Immature natural killer cell (primary cell): ENCODE data around the gene TCFL5. TPM values are rescaled to one million over a fixed set of nuclear protein-coding genes. Genes with fewer than 3 reads are reported as not detected.
A peak's percentile ranks its signal among the peaks of the same experiment; 100 is the strongest.

Source experiments
- DNase-seq, 3 donors: peaks; one replicate each; pipeline ENCODE4 v3.0.0; 2022; ENCODE audit warnings: mixed read lengths in 1 of 3
- H3K27ac Mint-ChIP-seq, 6 donors: one replicate each; pipeline ENCODE4 v1.8.0; 2020; ENCODE audit warnings: mixed read lengths in 6 of 6, mild to moderate bottlenecking in 5 of 6, inconsistent platforms in 4 of 6, moderate library complexity in 3 of 6
- H3K27me3 Mint-ChIP-seq, 3 donors: one replicate each; pipeline ENCODE4 v1.8.0; 2020 to 2021; ENCODE audit warnings: low read depth in 3 of 3, mild to moderate bottlenecking in 3 of 3, mixed read lengths in 3 of 3, moderate library complexity in 3 of 3, inconsistent platforms in 1 of 3
- H3K36me3 Mint-ChIP-seq, 3 donors: one replicate each; pipeline ENCODE4 v1.8.0; 2020; ENCODE audit warnings: mixed read lengths in 3 of 3, inconsistent platforms in 2 of 3, mild to moderate bottlenecking in 2 of 3
- H3K4me1 Mint-ChIP-seq, 2 donors: one replicate each; pipeline ENCODE4 v1.8.0; 2020; ENCODE audit warnings: inconsistent platforms in 2 of 2, mild to moderate bottlenecking in 2 of 2, mixed read lengths in 2 of 2, moderate library complexity in 1 of 2
- H3K4me3 Mint-ChIP-seq, 5 donors: one replicate each; pipeline ENCODE4 v1.8.0; 2020; ENCODE audit warnings: mild to moderate bottlenecking in 5 of 5, mixed read lengths in 5 of 5, inconsistent platforms in 3 of 5, moderate library complexity in 3 of 5
- H3K9me3 Mint-ChIP-seq, 6 donors: one replicate each; pipeline ENCODE4 v1.8.0; 2020; ENCODE audit warnings: mild to moderate bottlenecking in 6 of 6, mixed read lengths in 6 of 6, inconsistent platforms in 4 of 6, moderate library complexity in 3 of 6
- polyA plus RNA-seq, 3 donors: library from polyadenylated mRNA; unstranded; fragments of 300-500 nt; fragmentation: Illumina TruSeq; gene quantifications; one replicate each; pipeline ENCODE4 v1.2.3, GENCODE V29; 2021

The TCFL5 gene
- polyA plus RNA-seq, 3 donors from 2014 or later: 0.63 to 2.1 (median 1.1) TPM

DNA sequence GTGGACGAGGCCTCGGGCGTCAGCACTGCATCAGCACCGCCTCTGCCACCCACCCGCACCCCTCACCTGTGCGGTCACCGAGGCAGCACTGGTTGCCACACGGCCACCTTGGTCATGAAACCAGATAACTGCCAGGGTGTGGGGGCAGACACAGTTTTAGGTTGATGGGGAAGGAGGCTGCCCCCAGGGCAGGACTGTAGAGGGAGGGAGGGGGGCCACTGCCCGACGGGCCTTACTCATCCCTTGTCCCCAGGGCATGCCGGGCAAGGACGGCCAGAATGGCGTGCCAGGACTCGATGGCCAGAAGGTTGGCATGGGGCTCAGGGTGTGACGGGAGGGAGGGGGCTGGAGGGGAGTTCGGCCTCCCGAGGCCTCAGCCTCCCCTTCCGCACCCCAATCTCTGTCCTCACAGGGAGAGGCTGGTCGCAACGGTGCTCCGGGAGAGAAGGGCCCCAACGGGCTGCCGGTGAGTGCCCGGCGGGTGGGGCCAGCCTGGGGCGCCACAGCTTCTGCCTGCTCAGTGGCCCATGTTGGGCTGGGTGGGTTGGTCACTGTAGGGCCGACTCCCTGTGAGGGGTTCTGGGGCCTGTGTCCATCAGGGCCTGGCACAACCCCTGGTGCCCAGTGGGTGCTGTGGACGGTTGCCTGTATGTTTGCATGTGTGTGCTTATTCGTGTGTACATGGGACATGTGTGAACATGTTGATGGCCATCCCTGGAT is 33.0 kb downstream of the TCFL5 start:
- no peak overlapping the region for H3K27ac Mint-ChIP-seq
- no peaks in the 10 kb centered on the region for H3K4me1 Mint-ChIP-seq
- DNase-seq: no peak
- no peak overlapping the region for H3K4me3 Mint-ChIP-seq
- peaks cover 0 to 2% (median 0%) of the 10 kb centered on the region in 3 donors for H3K27me3 Mint-ChIP-seq
- H3K36me3 Mint-ChIP-seq: no peaks in the 10 kb centered on the region
- H3K9me3 Mint-ChIP-seq: no peaks in the 10 kb centered on the region

DNA sequence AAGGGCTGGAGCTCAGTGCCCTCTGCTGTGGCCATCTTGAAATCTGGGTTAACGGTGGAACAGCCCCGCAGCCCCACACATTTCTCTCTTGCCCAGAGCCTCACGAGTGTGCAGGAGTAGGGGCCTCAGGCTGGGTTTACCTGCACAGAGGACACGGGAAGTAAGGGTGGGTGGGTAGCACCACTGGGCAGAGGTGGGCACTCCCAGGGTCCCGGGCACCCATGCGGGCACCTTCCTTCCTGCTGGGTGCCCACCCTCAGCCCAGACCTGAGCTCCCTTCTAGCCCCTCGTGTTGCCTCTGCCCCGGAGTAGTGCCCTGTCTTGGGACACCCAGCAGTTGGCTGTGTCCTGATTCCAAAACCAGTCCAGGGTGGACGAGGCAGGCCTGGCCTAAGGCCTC is 33.6 kb downstream of the TCFL5 start:
- no peaks in the 10 kb centered on the region for H3K4me1 Mint-ChIP-seq
- no peaks in the 10 kb centered on the region for H3K9me3 Mint-ChIP-seq
- H3K27me3 Mint-ChIP-seq: peaks cover 0 to 2% (median 0%) of the 10 kb centered on the region in 3 donors
- H3K4me3 Mint-ChIP-seq: no peak overlapping the region
- H3K36me3 Mint-ChIP-seq: no peaks in the 10 kb centered on the region
- no peak for DNase-seq
- no peak overlapping the region for H3K27ac Mint-ChIP-seq

DNA sequence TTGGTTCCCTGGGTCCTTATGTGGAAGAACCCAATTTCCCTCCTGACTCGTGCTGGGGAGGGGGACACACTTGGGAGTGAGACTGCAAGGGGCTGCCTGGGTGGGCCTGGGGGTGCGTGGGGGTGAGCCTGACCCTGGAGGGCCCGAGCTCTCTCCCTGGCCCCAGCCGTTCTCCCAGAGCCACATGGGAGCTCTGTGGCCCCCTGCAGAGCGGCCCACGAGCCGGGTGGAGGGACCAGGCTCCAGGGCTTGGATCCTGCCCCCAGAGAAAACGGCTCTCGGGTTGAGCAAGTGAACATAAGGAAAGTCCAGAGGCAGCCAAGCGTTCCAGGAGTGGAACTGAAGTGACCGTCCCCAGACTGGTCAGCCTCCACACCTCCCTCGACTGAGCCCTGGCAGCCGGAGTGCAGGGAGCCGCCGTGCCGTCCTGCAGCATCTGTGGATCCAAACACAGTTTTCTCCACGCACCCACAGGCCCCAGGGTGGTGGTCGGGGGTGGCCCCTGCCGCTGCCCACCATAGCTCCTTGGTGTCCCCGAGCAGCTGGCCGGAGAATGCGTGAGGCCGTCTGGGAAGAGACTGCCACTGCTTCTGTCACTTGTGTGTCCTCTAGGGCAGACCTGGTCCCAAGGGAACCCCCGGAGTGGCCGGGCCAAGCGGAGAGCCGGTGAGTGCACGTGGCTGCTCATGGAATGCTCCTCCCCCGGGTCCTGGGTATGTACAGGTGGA is 34.1 kb downstream of the TCFL5 start:
- no peaks in the 10 kb centered on the region for H3K36me3 Mint-ChIP-seq
- no peak for DNase-seq
- no peak overlapping the region for H3K27ac Mint-ChIP-seq
- H3K4me1 Mint-ChIP-seq: no peaks in the 10 kb centered on the region
- no peaks in the 10 kb centered on the region for H3K9me3 Mint-ChIP-seq
- no peaks in the 10 kb centered on the region for H3K27me3 Mint-ChIP-seq
- H3K4me3 Mint-ChIP-seq: no peak overlapping the region

- no peak for DNase-seq
- H3K36me3 Mint-ChIP-seq: no peaks in the 10 kb centered on the region
- no peaks in the 10 kb centered on the region for H3K9me3 Mint-ChIP-seq
- no peak overlapping the region for H3K27ac Mint-ChIP-seq
- no peaks in the 10 kb centered on the region for H3K4me1 Mint-ChIP-seq
- H3K27me3 Mint-ChIP-seq: peaks cover 0 to 2% (median 0%) of the 10 kb centered on the region in 3 donors
- no peak overlapping the region for H3K4me3 Mint-ChIP-seq
These were observed 34.8 kb downstream of the TCFL5 start for GRCh38 chr20:62826646-62827310.

GRCh38 chr20:62825986-62826645 is 35.5 kb downstream of the TCFL5 start:
- no peak overlapping the region for H3K4me3 Mint-ChIP-seq
- H3K27ac Mint-ChIP-seq: no peak overlapping the region
- DNase-seq: no peak
- no peaks in the 10 kb centered on the region for H3K9me3 Mint-ChIP-seq
- no peaks in the 10 kb centered on the region for H3K36me3 Mint-ChIP-seq
- peaks cover 0 to 2% (median 0%) of the 10 kb centered on the region in 3 donors for H3K27me3 Mint-ChIP-seq
- no peaks in the 10 kb centered on the region for H3K4me1 Mint-ChIP-seq

DNA sequence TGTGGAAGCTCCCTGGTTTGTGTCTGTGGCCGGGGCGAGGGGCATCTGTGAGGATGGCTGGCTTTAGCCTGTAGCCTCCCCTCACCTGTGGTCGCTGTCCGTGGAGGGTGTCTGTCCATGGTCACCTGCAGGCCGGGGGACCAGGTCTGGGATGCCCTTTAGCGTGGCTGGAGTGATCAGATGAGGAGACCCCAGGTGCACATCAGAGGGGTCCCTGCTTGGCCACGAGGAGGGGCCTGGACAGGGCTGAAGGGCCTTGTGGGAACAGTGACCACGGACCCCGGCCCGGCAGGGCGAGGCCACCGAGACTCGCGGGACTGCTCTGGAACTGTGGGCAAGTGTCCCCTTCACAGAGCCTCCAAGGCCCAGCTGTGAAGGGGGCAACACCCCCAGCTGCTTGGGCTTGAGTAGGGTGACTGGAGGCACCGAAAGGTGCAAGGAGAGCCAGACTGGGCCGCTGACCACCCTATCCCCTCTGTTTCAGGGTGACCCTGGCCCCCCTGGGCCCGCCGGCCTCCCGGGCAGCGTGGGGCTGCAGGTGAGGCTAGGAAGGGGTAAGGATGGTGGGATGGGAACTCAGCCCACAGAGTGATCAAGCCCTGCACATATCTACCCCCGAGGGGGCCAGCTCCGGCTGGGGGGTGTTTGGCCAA is 36.2 kb downstream of the TCFL5 start:
- no peaks in the 10 kb centered on the region for H3K36me3 Mint-ChIP-seq
- H3K4me3 Mint-ChIP-seq: peak overlapping the region in 1 of 5 donors; percentile 29
- H3K4me1 Mint-ChIP-seq: no peaks in the 10 kb centered on the region
- H3K9me3 Mint-ChIP-seq: no peaks in the 10 kb centered on the region
- DNase-seq: no peak
- H3K27ac Mint-ChIP-seq: no peak overlapping the region
- H3K27me3 Mint-ChIP-seq: peaks cover 0 to 2% (median 0%) of the 10 kb centered on the region in 3 donors

DNA sequence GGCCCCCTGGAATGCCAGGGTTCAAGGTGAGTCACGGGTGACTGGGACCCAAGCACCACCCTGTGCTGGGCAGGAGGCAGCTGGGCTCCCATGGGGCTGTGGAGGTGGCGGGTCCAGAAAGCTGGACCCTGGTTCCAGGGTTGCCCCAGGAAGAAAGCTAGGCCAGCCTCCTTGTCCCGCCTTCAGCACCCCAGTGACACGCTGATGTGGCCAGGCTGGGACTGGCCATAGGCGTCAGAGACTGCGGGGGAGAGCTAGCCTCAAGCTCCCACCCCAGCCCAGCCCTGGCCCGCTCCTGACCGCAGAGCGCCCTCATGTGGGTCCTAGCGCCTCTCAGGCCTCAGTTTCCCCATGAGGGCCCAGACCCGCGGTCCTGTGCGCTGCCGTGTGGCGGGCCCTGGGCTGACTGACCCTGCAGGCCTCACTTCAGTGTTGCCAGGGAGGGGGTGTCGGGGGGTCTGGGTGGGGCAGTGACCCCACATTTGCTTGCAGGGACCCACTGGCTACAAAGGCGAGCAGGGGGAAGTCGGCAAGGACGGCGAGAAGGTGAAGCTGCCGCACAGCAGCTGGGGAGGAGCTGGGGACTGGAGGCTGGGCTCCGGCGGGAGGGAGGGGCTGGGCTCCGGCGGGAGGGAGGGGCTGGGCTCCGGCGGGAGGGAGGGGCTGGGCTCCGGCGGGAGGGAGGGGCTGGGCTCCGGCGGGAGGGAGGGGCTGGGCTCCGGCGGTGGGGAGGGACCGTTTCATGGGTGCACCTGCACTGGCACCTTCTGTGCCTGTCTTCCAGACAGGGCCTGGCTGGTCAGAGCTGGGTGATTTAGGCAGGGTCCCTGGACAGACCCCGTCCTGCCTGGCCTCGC is 36.9 kb downstream of the TCFL5 start:
- Mint-ChIP-seq H3K27me3 (peaks cover 0 to 2% (median 0%) of the 10 kb centered on the region in 3 donors), H3K9me3 (no peaks in the 10 kb centered on the region), H3K4me1 (no peaks in the 10 kb centered on the region), H3K36me3 (no peaks in the 10 kb centered on the region), H3K27ac (no peak overlapping the region), H3K4me3 (peak overlapping the region in 1 of 5 donors; percentile 44)
- peak in 1 of 3 donors; percentile 36 for DNase-seq

DNA sequence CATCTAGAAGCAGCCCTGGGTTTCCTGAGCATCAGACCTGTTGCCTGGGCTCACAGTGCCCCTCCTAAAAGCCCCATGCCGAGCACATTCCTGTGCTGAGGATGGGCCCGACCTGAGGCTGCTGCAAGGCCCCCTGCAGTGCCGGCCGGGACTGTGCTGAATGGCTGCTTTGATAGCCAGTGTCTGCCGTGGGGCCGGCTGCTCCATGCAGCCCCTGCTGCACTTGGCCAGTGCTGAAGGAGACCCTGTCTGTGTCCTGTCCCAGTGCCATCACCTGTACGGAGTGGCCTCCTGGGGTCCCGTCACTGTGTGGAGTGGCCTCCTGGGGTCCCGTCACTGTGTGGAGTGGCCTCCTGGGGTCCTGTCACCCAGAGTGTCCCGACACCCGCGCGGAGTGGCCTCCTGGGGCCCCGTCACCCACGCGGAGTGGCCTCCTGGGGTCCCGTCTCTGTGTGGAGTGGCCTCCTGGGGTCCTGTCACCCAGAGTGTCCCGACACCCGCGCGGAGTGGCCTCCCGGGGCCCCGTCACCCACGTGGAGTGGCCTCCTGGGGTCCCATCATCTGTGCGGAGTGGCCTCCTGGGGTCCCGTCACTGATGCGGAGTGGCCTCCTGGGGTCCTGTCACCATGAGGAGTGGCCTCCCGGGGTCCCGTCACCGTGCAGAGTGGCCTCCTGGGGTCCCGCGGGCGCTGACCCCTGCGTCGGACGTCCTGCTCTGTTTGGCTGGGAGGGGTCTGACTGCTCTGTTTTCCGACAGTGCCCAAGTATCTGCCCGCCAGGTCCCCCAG is 37.7 kb downstream of the TCFL5 start:
- no peaks in the 10 kb centered on the region for H3K4me1 Mint-ChIP-seq
- no peak overlapping the region for H3K27ac Mint-ChIP-seq

GRCh38 chr20:62822788-62823651 is 38.6 kb downstream of the TCFL5 start:
- H3K27me3 Mint-ChIP-seq: peaks cover 0 to 2% (median 0%) of the 10 kb centered on the region in 3 donors

More for the DNA sequence above, 37.7 kb downstream of the TCFL5 start:
- DNase-seq: no peak
- Mint-ChIP-seq H3K4me3 (no peak overlapping the region), H3K27me3 (peaks cover 0 to 2% (median 0%) of the 10 kb centered on the region in 3 donors), H3K9me3 (no peaks in the 10 kb centered on the region), H3K36me3 (no peaks in the 10 kb centered on the region)

GRCh38 chr20:62822239-62822787 is 39.3 kb downstream of the TCFL5 start:
- DNase-seq: no peak
- Mint-ChIP-seq H3K9me3 (no peaks in the 10 kb centered on the region), H3K27me3 (peaks cover 0 to 2% (median 2%) of the 10 kb centered on the region in 3 donors), H3K4me1 (no peaks in the 10 kb centered on the region), H3K4me3 (no peak overlapping the region), H3K27ac (no peak overlapping the region), H3K36me3 (no peaks in the 10 kb centered on the region)

More at GRCh38 chr20:62822788-62823651, 38.6 kb downstream of the TCFL5 start:
- Mint-ChIP-seq H3K4me1 (no peaks in the 10 kb centered on the region), H3K27ac (no peak overlapping the region), H3K36me3 (no peaks in the 10 kb centered on the region), H3K4me3 (no peak overlapping the region), H3K9me3 (no peaks in the 10 kb centered on the region)
- DNase-seq: no peak

GRCh38 chr20:62821726-62822210 is 39.9 kb downstream of the TCFL5 start:
- Mint-ChIP-seq H3K4me3 (no peak overlapping the region), H3K9me3 (no peaks in the 10 kb centered on the region), H3K27ac (no peak overlapping the region), H3K36me3 (no peaks in the 10 kb centered on the region), H3K4me1 (no peaks in the 10 kb centered on the region), H3K27me3 (peaks cover 0 to 2% (median 2%) of the 10 kb centered on the region in 3 donors)
- no peak for DNase-seq
